ENCODE data around the gene ATP8B4.

ATP8B4 gene

DNA sequence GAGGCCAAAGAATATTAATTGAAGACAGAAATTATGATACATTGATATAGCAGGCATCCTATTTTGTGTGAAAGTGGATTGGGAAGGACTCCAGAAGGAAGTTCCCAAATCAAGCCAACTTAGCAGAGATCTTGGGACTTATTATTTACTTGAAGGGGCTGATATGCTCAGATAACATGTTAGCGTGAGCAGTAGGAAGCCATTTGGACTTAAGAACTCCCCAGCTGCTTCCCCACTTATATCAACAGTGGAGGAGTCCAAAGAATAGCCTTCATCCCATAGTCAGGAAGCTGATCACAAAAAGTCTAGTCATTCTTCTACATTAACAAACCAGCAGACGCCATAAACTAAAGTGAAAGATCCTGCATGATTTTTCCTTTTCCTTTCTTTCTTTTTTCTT lies 200.0 kb downstream of the ATP8B4 start:
- no peak for DNase-seq

DNA sequence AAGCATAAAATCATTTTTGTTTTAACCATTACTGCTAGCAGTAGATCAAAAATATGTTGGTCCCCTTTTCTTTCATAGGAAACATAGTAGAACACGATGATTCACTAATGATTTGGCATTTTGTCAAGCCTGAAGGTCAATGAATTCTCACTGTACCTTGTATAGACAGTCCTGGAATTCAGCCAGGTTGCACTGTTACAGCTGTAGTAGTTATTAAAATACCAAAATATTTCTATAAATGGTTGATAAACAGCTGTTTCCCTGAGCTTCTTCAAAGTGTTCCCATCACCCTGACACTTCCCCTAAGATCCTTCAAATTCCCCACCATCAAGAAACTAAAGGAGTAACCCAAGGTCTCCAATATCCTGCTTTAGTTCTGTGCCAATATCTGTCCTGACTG lies 200.9 kb downstream of the ATP8B4 start:
- no peak for DNase-seq

- no peak for DNase-seq
Observed at GRCh38 chr15:49916998-49917397, 202.0 kb downstream of the ATP8B4 start.

DNA sequence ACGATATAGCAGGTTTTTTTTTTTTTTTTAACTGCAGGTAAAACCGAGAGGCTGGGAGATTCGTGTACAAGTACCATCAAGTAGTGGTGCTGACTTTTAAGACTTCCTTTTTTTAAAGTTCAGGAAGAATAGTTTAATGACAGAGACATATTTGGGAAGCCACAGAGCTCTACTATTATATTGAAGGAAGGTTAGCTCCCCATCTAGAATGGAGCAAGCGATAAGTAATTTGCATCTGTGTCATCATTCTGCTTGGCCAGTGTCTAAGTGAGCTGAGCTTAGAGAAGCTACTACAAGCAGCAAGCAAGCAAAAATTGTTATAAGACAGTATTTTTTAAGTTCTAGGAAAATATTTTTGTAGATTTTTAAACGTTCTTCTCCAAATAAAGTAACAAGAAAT lies 203.2 kb downstream of the ATP8B4 start:
- DNase-seq: no peak

- DNase-seq: no peak
Observed at GRCh38 chr15:49908933-49909295, 210.1 kb downstream of the ATP8B4 start.

DNA sequence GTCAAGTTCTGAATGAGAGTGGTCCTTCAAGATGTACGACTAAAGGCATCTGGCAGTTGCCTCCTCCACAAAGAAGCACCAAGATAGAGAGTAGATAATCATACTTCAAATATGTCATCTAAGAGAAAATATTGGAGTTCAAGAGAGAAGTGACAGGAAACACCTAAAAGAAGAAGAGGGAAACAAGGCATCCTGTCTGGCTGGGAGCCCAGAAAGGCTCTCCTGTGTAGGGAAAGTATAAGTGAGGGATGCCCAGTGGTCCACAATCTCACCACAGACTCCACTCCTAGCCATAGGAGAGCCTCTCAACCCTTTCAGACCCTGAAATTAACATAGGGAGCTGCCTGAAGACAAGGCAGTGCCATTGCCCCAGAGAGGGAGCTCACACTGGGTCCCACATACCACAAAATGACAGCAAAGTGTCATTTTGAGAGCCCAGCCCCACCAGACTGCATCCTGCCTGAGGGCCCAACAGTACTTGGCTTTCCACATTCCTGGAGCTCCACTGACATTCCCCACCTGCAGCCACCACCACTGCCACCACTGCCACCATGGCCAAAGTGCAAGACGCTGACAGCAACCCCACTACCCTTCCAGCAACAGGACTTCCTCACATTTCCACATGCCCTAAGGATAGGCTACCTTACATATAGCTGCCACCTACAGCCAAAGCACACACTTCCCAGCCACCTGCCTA lies 210.6 kb downstream of the ATP8B4 start:
- no peak for DNase-seq

DNA sequence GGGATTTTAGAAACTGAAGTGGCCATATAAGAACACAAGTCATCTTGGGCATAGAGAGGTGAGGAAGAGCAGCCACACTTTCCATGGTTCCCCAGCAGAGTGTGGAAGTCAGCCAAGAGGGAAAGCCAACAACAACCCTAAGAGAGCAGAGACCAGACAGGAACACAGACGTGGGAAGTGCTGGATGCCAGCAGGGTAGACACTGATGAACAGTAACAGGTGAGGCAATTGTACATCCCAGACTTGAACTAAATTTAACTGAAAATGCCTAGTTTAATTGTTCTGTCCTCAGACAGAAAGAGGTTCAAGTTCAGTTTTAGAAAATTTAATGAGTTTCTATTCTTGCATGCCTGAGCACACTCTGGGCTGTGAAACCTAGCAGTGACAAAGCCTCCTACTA lies 212.1 kb downstream of the ATP8B4 start:
- no peak for DNase-seq

DNA sequence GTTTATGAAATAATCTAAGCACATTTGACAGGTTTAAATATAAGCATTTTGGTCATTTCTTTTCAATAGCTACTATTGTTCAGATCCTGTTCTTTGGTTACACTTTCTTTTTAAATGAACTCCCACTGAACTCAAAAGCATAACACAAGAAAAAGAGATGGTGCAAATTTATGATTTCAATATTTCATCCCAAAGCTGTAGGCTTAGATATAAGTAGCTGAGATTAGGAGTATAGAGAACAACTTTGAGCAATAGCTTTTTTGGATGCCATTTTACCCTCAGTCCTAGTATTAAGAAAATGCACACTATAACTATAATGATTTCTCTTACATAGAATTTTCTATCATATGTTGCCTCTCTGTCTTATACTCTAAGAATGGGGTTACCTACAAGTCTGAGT lies 213.8 kb downstream of the ATP8B4 start:
- DNase-seq: no peak

DNA sequence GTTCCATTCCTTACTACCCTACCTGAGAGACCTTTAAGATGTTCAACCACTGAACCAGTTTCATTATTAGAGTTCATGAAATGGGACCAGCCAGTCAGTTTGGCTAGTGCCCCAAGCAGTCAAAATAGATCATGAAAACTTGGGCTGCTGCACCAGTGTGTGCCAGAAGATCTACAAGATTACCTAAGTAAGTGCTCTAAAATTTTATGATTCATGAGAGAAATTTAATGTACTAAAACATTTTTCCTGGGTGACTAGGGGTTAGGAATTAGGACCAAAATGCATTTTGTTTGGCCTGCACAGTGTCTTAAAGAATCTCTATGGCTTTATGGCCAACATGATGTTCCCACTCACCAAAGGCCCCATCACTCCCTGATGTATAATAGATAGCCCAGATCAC lies 214.7 kb downstream of the ATP8B4 start:
- no peak for DNase-seq

DNA sequence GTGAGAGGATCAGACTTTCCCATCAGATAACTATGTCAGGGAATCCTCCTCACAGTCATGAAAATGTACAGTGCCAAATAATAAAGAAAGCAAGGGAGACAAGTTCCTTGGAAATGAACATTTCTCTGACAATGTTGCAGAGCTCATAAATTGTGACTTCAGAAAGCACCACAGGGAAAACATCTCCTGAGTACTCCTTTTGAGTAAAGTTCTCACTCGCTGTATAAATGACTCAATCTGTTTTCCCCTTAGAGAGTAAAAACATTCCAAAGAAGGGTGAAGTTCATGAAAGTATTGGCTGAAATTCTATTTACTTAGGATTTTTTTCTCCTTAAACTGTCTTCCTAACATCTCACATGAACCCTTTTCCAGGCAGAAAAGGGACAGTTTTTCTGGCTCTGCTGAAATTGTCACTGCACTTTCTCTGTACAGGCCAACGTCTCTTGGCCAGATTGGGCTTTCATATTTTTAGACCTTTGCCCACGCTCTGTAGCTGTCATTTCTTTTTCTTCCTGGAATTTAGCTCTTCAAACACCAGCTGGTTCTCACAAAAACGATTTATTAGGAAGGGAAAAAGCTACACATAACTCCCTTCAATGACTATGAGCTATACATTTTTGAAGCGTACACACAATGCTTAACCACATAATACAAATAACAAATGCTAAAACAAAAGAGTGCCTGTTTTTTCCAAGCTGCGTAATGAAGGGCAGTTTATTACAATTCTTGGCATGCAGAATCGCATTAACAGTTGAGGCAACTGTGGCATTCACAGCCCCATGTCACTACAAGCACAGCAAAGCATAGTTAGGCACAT lies 216.1 kb downstream of the ATP8B4 start:
- no peak for DNase-seq

GRCh38 chr15:49901996-49902684 lies 216.9 kb downstream of the ATP8B4 start:
- no peak for DNase-seq

DNA sequence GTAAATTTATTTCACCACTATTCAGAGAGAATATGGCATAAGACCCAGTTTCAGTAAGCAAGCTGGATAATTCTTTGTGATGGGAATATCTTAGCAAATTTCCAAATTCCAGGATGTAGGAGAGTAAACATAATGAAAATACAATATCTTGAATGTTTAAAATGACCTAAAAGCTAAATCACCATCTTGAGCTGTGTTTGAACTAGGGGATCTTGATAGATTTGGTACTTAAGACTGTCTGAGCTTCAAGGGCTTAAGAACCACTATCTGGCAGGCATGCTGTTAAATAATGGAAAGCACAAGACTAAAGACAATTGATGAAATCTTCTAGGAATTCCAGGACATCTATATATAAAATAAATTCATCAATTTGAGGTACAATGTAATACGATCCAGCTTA lies 217.7 kb downstream of the ATP8B4 start:
- DNase-seq: no peak

- no peak for DNase-seq
Observed at GRCh38 chr15:49900903-49901235, 218.2 kb downstream of the ATP8B4 start.

- DNase-seq: no peak
Observed at GRCh38 chr15:49900006-49900902, 218.8 kb downstream of the ATP8B4 start.

DNA sequence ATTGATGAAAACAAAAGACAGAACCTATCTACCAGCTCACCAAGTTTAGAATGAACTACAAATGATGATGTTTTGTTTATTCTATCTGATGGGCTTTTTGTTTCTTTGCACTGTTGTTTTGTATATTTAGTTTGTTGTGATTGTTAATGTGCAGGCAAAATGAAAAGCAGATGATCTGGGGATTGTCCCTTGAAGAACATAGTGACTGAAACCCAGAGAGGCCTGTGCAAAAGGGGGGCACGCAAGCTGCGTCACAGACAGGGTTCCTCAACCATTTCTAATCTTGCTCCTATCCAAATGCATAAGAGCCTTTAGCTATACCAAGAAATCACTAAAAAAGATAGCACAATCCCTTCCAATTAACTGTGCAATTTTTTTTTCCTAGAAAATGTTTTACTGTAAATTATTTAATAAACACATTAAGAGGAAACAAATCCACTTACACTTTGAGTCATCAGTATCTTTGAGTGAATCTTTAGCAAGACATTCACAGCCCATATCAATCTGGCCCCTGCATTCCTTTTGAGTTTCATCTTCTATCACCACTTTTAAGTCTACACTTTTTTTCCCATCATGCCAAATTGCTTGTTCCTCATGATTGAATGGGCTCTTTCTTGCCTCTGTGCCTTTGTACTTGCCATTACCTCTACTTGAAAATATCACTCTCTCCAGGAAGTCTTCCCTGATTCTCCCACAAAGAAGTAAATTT lies 220.3 kb downstream of the ATP8B4 start:
- DNase-seq: no peak

DNA sequence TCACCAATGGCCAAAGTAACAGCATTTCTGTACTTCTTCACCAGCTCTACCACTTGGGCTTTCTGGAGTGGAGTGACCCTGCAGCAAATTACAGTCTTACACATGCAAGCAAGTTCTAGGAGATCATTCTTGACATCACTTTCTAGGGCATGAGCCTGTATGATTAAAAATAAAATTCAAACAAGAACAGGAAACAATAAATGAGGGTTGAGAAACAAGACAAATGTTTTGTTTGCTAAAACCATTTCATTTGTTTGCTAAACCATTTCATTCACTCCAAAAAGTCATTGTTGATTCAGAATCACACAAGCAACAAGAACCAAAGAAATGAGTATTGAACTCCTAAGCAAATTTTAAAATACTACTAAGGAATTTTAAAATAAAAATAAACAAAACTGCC lies 220.9 kb downstream of the ATP8B4 start:
- DNase-seq: no peak

GRCh38 chr15:49895347-49896223 lies 223.4 kb downstream of the ATP8B4 start:
- DNase-seq: no peak

- DNase-seq: no peak
Observed at GRCh38 chr15:49890689-49891088, 228.3 kb downstream of the ATP8B4 start.

DNA sequence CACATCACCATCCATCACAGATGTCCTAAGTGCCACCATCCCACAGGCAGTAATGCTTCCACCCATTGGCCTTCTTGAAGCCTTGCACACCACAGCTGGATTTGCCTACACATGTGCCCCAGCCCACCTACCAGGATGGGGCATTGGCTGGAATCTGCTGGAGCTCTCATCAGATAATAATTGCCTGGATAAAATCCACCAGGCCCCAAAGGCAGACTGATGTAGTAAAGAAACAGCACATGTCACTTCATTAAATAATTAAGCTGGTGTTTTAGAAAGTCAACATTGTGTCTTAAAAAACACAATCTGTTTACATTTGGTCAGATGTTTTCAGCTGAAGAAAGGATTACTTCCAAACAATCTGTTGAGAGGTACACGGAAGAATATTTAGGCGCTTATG lies 229.5 kb downstream of the ATP8B4 start:
- no peak for DNase-seq

GRCh38 chr15:49888734-49889133 lies 230.3 kb downstream of the ATP8B4 start:
- DNase-seq: no peak

GRCh38 chr15:49888323-49888693 lies 230.7 kb downstream of the ATP8B4 start:
- DNase-seq: no peak

Measured in stimulated activated CD4-positive, alpha-beta T cell treated with anti-CD3 and anti-CD28 coated beads, Interleukin-2, amount 100 ng/mL, for 48 hours (primary cell).